BE2C (cell line): ENCODE data around the gene B9D2.
"Not testable (repeated sequence)": the region's sequence is repeated elsewhere in the genome, so short reads cannot be mapped to it uniquely, and the experiment has no call there.

Experiments used
- DNase-seq: peaks from one replicate; pipeline ENCODE4 v3.0.0-alpha.2; 2020
- H3K27me3 ChIP-seq: fragments of 250-450 bp; sonication (Bioruptor Pico); 2 replicates; pipeline ENCODE4 v1.5.1; 2020; ENCODE audit warnings: mild to moderate bottlenecking
- H3K36me3 ChIP-seq: fragments of 250-450 bp; sonication (Bioruptor Pico); 2 replicates; pipeline ENCODE4 v1.5.1; 2020; ENCODE audit warnings: mild to moderate bottlenecking
- H3K4me1 ChIP-seq: fragments of 250-450 bp; sonication (Bioruptor Pico); 2 replicates; pipeline ENCODE4 v1.5.1; 2020
- H3K4me3 ChIP-seq: 2 replicates; pipeline ENCODE4 v1.5.1; 2011; ENCODE audit warnings: low read depth, low read length
- H3K9me3 ChIP-seq: fragments of 250-450 bp; sonication (Bioruptor Pico); 2 replicates; pipeline ENCODE4 v1.5.1; 2020
- CTCF ChIP-seq: IDR thresholded peaks from 2 replicates; pipeline ENCODE4 v1.5.1; 2012; ENCODE audit warnings: mild to moderate bottlenecking, low read depth, low read length

B9D2 gene

GRCh38 chr19:41377977-41378709 is 14.2 kb upstream of the B9D2 start:
- no peaks in the 10 kb centered on the region for H3K9me3 ChIP-seq
- H3K4me3 ChIP-seq: no peak overlapping the region
- peak; percentile 73 for DNase-seq
- H3K36me3 ChIP-seq: no peaks in the 10 kb centered on the region
- H3K4me1 ChIP-seq: peaks cover 19% of the 10 kb centered on the region
- no peaks in the 10 kb centered on the region for H3K27me3 ChIP-seq
- peak; percentile 50 for TF ChIP-seq CTCF

- TF ChIP-seq CTCF: no peak
- Histone ChIP-seq H3K9me3 (no peaks in the 10 kb centered on the region), H3K4me1 (peaks cover 19% of the 10 kb centered on the region), H3K4me3 (peak overlapping the region; percentile 58), H3K36me3 (no peaks in the 10 kb centered on the region), H3K27me3 (no peaks in the 10 kb centered on the region)
- no peak for DNase-seq
These were observed 13.0 kb upstream of the B9D2 start for GRCh38 chr19:41376998-41377365.

- Histone ChIP-seq H3K36me3 (no peaks in the 10 kb centered on the region), H3K9me3 (no peaks in the 10 kb centered on the region), H3K4me1 (peaks cover 19% of the 10 kb centered on the region), H3K4me3 (peak within 1 kb of the TSS; percentile 58), H3K27me3 (no peaks in the 10 kb centered on the region)
- DNase-seq: peak; percentile 51
- TF ChIP-seq CTCF: no peak
These were observed 12.5 kb upstream of the B9D2 start, which contains the start of gene TMEM91 for GRCh38 chr19:41376241-41376997. TSS of gene TMEM91 (plus strand) at chr19:41376533. CDS start at chr19:41378310, 1,777 bp downstream.

- TF ChIP-seq CTCF: no peak
- H3K27me3 ChIP-seq: no peaks in the 10 kb centered on the region
- DNase-seq: peak; percentile 97
- no peaks in the 10 kb centered on the region for H3K36me3 ChIP-seq
- H3K4me3 ChIP-seq: no peak overlapping the region
- H3K4me1 ChIP-seq: peaks cover 15% of the 10 kb centered on the region
- no peaks in the 10 kb centered on the region for H3K9me3 ChIP-seq
These were observed 10.0 kb upstream of the B9D2 start for GRCh38 chr19:41373993-41374392.

- Histone ChIP-seq H3K4me1 (peaks cover 15% of the 10 kb centered on the region), H3K9me3 (no peaks in the 10 kb centered on the region), H3K36me3 (no peaks in the 10 kb centered on the region), H3K27me3 (no peaks in the 10 kb centered on the region), H3K4me3 (no peak overlapping the region)
- no peak for TF ChIP-seq CTCF
- no peak for DNase-seq
These were observed 8.6 kb upstream of the B9D2 start for GRCh38 chr19:41372501-41372900.

- H3K27me3 ChIP-seq: no peaks in the 10 kb centered on the region
- H3K36me3 ChIP-seq: no peaks in the 10 kb centered on the region
- peaks cover 15% of the 10 kb centered on the region for H3K4me1 ChIP-seq
- H3K4me3 ChIP-seq: no peak overlapping the region
- no peaks in the 10 kb centered on the region for H3K9me3 ChIP-seq
- TF ChIP-seq CTCF: no peak
- DNase-seq: no peak
These were observed 7.6 kb upstream of the B9D2 start for GRCh38 chr19:41371541-41371940.

GRCh38 chr19:41371119-41371518 is 7.2 kb upstream of the B9D2 start:
- H3K9me3 ChIP-seq, H3K36me3 ChIP-seq, H3K27me3 ChIP-seq, DNase-seq, H3K4me3 ChIP-seq: not testable (repeated sequence)
- H3K4me1 ChIP-seq: peaks cover 14% of the 10 kb centered on the region
